Endothelial cell of umbilical vein (primary cell): ENCODE results near the gene KDM4C. TPM values are rescaled to one million over a fixed set of nuclear protein-coding genes. Genes with fewer than 3 reads are reported as not detected.

Experiments used
- BruUV-seq: library from RNA; stranded (reverse); fragments of 400-500 nt; replicated peaks from 2 replicates; lab custom pipeline; 2021; lab: Mats Ljungman, UMichigan
- CTCF ChIA-PET: fragments of 300-600, 350-600 bp; sonication (Branson Sonifier 250); formaldehyde crosslinking; loops from one replicate; lab custom pipeline; 2021; ENCODE audit warnings: antibody characterized with exemption, inconsistent platforms; lab: Charles Lee
- POLR2A ChIA-PET: fragments of 300-600, 350-600 bp; sonication (Branson Sonifier 250); formaldehyde crosslinking; loops from one replicate; lab custom pipeline; 2021; ENCODE audit warnings: antibody characterized with exemption, inconsistent platforms; lab: Charles Lee
- DNase-seq: peaks from one replicate; pipeline ENCODE4 v3.0.0-alpha.2; 2011; ENCODE audit warnings: low read depth, low spot score
- FAIRE-seq: peaks from 2 replicates; lab custom pipeline; 2011; peaks lifted over from hg19 to GRCh38; lab: Jason Lieb, UNC
- H2AFZ ChIP-seq: 2 replicates; pipeline ENCODE4 v1.6.0; 2012; ENCODE audit warnings: low read depth, low read length, control low read depth, inconsistent platforms
- H3K27ac ChIP-seq: 2 replicates; pipeline ENCODE4 v1.5.1; 2011; ENCODE audit warnings: low read depth, mild to moderate bottlenecking, control low read depth, low read length, moderate library complexity; ENCODE audit not compliant: insufficient read depth
- H3K27me3 ChIP-seq, 2 experiments: 2 replicates each; pipeline versions ENCODE4 v1.6.0 to v1.6.1; 2011; ENCODE audit warnings: low read length in 2 of 2, mixed read lengths in 1 of 2; ENCODE audit not compliant: control insufficient read depth in 2 of 2, insufficient read depth in 2 of 2
- H3K36me3 ChIP-seq, 2 experiments: 2 replicates in 1 of 2; 3 replicates in 1 of 2; pipeline ENCODE4 v1.5.1; 2011; ENCODE audit warnings: low read length in 2 of 2, mild to moderate bottlenecking in 1 of 2, moderate library complexity in 1 of 2; ENCODE audit not compliant: control insufficient read depth in 2 of 2, insufficient read depth in 2 of 2; ENCODE audit errors: extremely low read depth in 1 of 2
- H3K4me1 ChIP-seq: 3 replicates; pipeline ENCODE4 v1.5.1; 2011; ENCODE audit warnings: mild to moderate bottlenecking, low read length; ENCODE audit not compliant: control insufficient read depth, insufficient read depth; ENCODE audit errors: extremely low read depth
- H3K4me2 ChIP-seq: 2 replicates; pipeline ENCODE4 v1.6.1; 2011; ENCODE audit warnings: low read length, control low read depth, mixed read lengths; ENCODE audit not compliant: insufficient read depth
- H3K4me3 ChIP-seq, 3 experiments: fragments of 200-600 bp in 1 of 3; sonication (generic), shearing (Covaris generic) in 1 of 3; replicated peaks in 1 of 3; 2 replicates each; pipeline ENCODE4 v1.5.1; 2011 to 2016; ENCODE audit warnings: control low read depth in 3 of 3, low read length in 3 of 3, mild to moderate bottlenecking in 2 of 3, inconsistent platforms in 1 of 3, low read depth in 1 of 3, moderate library complexity in 1 of 3; ENCODE audit not compliant: insufficient read depth in 1 of 3
- H3K79me2 ChIP-seq: 2 replicates; pipeline ENCODE4 v1.6.0; 2012; ENCODE audit warnings: low read length, inconsistent platforms; ENCODE audit not compliant: control insufficient read depth, insufficient read depth
- H3K9ac ChIP-seq: replicated peaks from 2 replicates; pipeline ENCODE3; 2011; ENCODE audit warnings: low read length, control low read depth; ENCODE audit not compliant: insufficient read depth; ENCODE audit errors: extremely low read depth
- H3K9me1 ChIP-seq: replicated peaks from 3 replicates; pipeline ENCODE4 v1.6.0; 2011; ENCODE audit warnings: mild to moderate bottlenecking, low read length; ENCODE audit not compliant: control insufficient read depth, insufficient read depth; ENCODE audit errors: extremely low read depth
- H3K9me3 ChIP-seq: replicated peaks from 2 replicates; pipeline ENCODE4 v1.5.1; 2012; ENCODE audit warnings: low read length, inconsistent platforms; ENCODE audit not compliant: control insufficient read depth, insufficient read depth
- H4K20me1 ChIP-seq: replicated peaks from 2 replicates; pipeline ENCODE3; 2011; ENCODE audit warnings: mild to moderate bottlenecking, low read length; ENCODE audit not compliant: control insufficient read depth, insufficient read depth; ENCODE audit errors: extremely low read depth
- EZH2 ChIP-seq: IDR thresholded peaks from 2 replicates; pipeline ENCODE4 v1.6.1; 2012; ENCODE audit warnings: borderline replicate concordance, low read depth, mild to moderate bottlenecking, moderate library complexity, low read length, inconsistent platforms; ENCODE audit not compliant: severe bottlenecking
- FOS ChIP-seq: IDR thresholded peaks from 2 replicates; pipeline ENCODE4 v1.6.1; 2011; ENCODE audit warnings: mild to moderate bottlenecking, low read length, moderate library complexity, borderline replicate concordance; ENCODE audit not compliant: insufficient read depth
- GATA2 ChIP-seq: IDR thresholded peaks from 2 replicates; pipeline ENCODE4 v1.7.0; 2011; ENCODE audit warnings: low read depth, mild to moderate bottlenecking, moderate library complexity, mixed read lengths, low read length; ENCODE audit not compliant: insufficient read length, insufficient read depth
- JUN ChIP-seq: IDR thresholded peaks from 2 replicates; pipeline ENCODE4 v1.6.1; 2011; ENCODE audit warnings: borderline replicate concordance, low read depth; ENCODE audit not compliant: insufficient read length, insufficient read depth
- MYC ChIP-seq: IDR thresholded peaks from one replicate; pipeline ENCODE4 v1.6.1; 2011; ENCODE audit warnings: mild to moderate bottlenecking, low read depth, low read length
- POLR2A ChIP-seq: IDR thresholded peaks from 2 replicates; pipeline ENCODE4 v1.6.1; 2012; ENCODE audit warnings: low read depth, mild to moderate bottlenecking, control low read depth, low read length
- POLR2AphosphoS5 ChIP-seq: IDR thresholded peaks from 2 replicates; pipeline ENCODE4 v1.6.1; 2012; ENCODE audit warnings: low read depth, mild to moderate bottlenecking, control low read depth, low read length, moderate library complexity; ENCODE audit not compliant: insufficient read depth
- dilution Hi-C: fragments of 300-500 bp; cut with MboI; formaldehyde crosslinking; loops from one replicate; pipeline ENCODE4 v1.15.0; 2019; ENCODE audit warnings: low sequenced_read_pairs; ENCODE audit not compliant: extremely low pct_ligation_motif_present
- intact Hi-C: fragments of 100-400 bp; cut with micrococcal nuclease; formaldehyde crosslinking; loops from one replicate; pipeline ENCODE4 v1.10.0; 2022
- polyA plus RNA-seq, 4 experiments: library from polyadenylated mRNA; depleted of rRNA in 3 of 4; stranded (reverse) in 3 of 4; unstranded in 1 of 4; fragments of >200 nt; gene quantifications; 2 replicates each; pipeline versions ENCODE4 v1.2.1 to v1.2.3, GENCODE V29; 2011 to 2012; ENCODE audit warnings: missing spikeins in 1 of 4
- total RNA-seq: library from RNA; stranded (reverse); gene quantifications from 2 replicates; pipeline ENCODE4 v1.2.3, GENCODE V29; 2021
- TF ChIP-seq, protein P1 (sequence below): IDR thresholded peaks from 2 replicates; pipeline ENCODE4 v1.6.1; 2011; ENCODE audit not compliant: insufficient read depth, insufficient read length
- TF ChIP-seq, protein P2 (sequence below), 2 donors: IDR thresholded peaks; 1 replicate in 1 of 2; 2 replicates in 1 of 2; pipeline ENCODE4 v1.5.1; 2011; ENCODE audit warnings: low read length in 2 of 2, mild to moderate bottlenecking in 2 of 2, moderate library complexity in 2 of 2, control low read depth in 1 of 2, inconsistent platforms in 1 of 2, low read depth in 1 of 2; ENCODE audit not compliant: insufficient read depth in 1 of 2; ENCODE audit errors: extremely low read depth in 1 of 2

KDM4C gene
- total and polyA plus RNA-seq, 2 donors (not counting 3 experiments of a cell fraction or from before 2014, with no cell fraction given), result 5.4 to 15.0 TPM

DNA sequence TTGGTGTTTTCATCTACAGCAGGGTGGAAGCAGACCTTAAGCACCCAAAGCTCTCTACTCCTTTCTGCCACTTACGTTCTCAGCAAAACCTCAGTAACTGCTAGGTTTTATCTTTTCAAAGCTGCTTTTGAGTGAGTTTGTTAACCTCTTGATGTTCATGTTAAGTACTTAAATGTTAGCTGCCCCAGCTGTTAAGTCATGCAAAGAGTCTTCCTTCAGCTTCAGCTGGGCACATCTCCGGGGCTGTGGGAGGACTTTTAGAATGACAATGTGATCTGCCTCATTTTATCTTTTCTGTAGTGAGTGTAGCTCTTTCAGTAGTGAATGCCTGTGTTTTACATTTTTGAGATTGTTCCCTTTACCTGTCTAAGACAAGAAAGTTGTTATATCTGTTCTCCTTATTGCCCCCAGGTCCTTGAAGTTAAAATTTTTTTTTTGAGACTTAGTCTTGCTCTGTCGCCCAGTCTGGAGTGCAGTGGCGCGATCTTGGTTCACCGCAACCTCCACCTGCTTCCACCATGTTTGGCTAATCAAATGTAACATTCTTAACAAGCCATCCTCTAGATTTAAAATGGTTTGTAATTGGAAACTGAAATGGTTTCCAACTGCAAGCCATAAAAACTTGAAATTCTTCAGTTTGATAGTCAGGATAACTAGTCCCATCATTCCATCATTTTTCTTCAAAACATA is 19.6 kb downstream of the KDM4C start:
- Histone ChIP-seq H2AFZ (no peak overlapping the region), H3K27me3 (no peaks in the 10 kb centered on the region), H3K36me3 (no peaks in the 10 kb centered on the region), H3K79me2 (peaks cover 14% of the 10 kb centered on the region), H3K9me3 (no peaks in the 10 kb centered on the region), H4K20me1 (no peaks in the 10 kb centered on the region), H3K9me1 (no peaks in the 10 kb centered on the region), H3K4me1 (peaks cover 21% of the 10 kb centered on the region), H3K9ac (no peak overlapping the region), H3K27ac (no peak overlapping the region), H3K4me3 (no peak overlapping the region), H3K4me2 (no peak overlapping the region)
- TF ChIP-seq MYC (no peak), FOS (no peak), POLR2A (no peak), GATA2 (no peak), JUN (no peak), POLR2AphosphoS5 (no peak), EZH2 (no peak)
- TF ChIP-seq, protein P1, sequence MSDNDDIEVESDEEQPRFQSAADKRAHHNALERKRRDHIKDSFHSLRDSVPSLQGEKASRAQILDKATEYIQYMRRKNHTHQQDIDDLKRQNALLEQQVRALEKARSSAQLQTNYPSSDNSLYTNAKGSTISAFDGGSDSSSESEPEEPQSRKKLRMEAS, result no peak
- TF ChIP-seq, protein P2, sequence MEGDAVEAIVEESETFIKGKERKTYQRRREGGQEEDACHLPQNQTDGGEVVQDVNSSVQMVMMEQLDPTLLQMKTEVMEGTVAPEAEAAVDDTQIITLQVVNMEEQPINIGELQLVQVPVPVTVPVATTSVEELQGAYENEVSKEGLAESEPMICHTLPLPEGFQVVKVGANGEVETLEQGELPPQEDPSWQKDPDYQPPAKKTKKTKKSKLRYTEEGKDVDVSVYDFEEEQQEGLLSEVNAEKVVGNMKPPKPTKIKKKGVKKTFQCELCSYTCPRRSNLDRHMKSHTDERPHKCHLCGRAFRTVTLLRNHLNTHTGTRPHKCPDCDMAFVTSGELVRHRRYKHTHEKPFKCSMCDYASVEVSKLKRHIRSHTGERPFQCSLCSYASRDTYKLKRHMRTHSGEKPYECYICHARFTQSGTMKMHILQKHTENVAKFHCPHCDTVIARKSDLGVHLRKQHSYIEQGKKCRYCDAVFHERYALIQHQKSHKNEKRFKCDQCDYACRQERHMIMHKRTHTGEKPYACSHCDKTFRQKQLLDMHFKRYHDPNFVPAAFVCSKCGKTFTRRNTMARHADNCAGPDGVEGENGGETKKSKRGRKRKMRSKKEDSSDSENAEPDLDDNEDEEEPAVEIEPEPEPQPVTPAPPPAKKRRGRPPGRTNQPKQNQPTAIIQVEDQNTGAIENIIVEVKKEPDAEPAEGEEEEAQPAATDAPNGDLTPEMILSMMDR (IDR thresholded peaks at IDR 0.05; ENCODE audit: extremely low read depth in 1 of 2, insufficient read depth in 1 of 2, low read depth in 1 of 2, low read length in 2 of 2), result no peak
- BruUV-seq, result no TSS peak
- intact Hi-C loops (no loop called here), dilution Hi-C loops (no loop called here)
- ChIA-PET CTCF (interaction anchor here (1.1 to 1.4 kb wide), 2 partner anchors 12 to 50 kb away, joined by 3 to 4 read pairs; no protein-coding TSS in a partner anchor), POLR2A (no interaction called here)
- no peak for FAIRE-seq
- no peak for DNase-seq
